CD4-positive, CD25-positive, alpha-beta regulatory T cell (primary cell): ENCODE results near the gene COG5. TPM values are rescaled to one million over a fixed set of nuclear protein-coding genes. Genes with fewer than 3 reads are reported as not detected.
A peak's percentile ranks its signal among the peaks of the same experiment; 100 is the strongest.

ENCODE experiments used
- ATAC-seq, 2 donors: fragments of 150-1000 bp; cut with Tn5 transposase; one replicate each; pipeline ENCODE4 v1.10.0; 2021; ENCODE audit warnings: low read depth in 2 of 2, moderate number of reproducible peaks in 2 of 2, moderate library complexity in 1 of 2
- DNase-seq, 3 donors: peaks; one replicate each; pipeline versions ENCODE4 v3.0.0 to v3.0.0-alpha.2; 2012 to 2022; ENCODE audit warnings: mixed read lengths in 1 of 3
- H3K27ac ChIP-seq: one replicate; pipeline ENCODE4 v1.7.0; 2013; ENCODE audit warnings: mild to moderate bottlenecking, low read length; ENCODE audit not compliant: insufficient read depth, poor library complexity, severe bottlenecking
- H3K27me3 ChIP-seq: one replicate; pipeline ENCODE4 v1.7.0; 2013; ENCODE audit warnings: low read length; ENCODE audit not compliant: control insufficient read depth, insufficient read depth
- H3K36me3 ChIP-seq: one replicate; pipeline ENCODE4 v1.7.0; 2013; ENCODE audit warnings: mild to moderate bottlenecking, low read length, moderate library complexity; ENCODE audit not compliant: control insufficient read depth, insufficient read depth
- H3K4me1 ChIP-seq: 2 replicates; pipeline ENCODE4 v1.7.0; 2013; ENCODE audit warnings: mild to moderate bottlenecking, low read length; ENCODE audit not compliant: insufficient read depth, control insufficient read depth, poor library complexity, severe bottlenecking
- H3K4me3 ChIP-seq: one replicate; pipeline ENCODE4 v1.7.0; 2013; ENCODE audit warnings: low read depth, mild to moderate bottlenecking, low read length, moderate library complexity
- H3K9me3 ChIP-seq, 2 experiments: 1 replicate in 1 of 2; 2 replicates in 1 of 2; pipeline ENCODE4 v1.7.0; 2013; ENCODE audit warnings: low read length in 2 of 2, mild to moderate bottlenecking in 1 of 2, moderate library complexity in 1 of 2; ENCODE audit not compliant: control insufficient read depth in 2 of 2
- H3K27ac Mint-ChIP-seq, 3 donors: one replicate each; pipeline ENCODE4 v1.8.0; 2020 to 2022; ENCODE audit warnings: mild to moderate bottlenecking in 3 of 3, mixed read lengths in 3 of 3, moderate library complexity in 2 of 3
- H3K27me3 Mint-ChIP-seq: one replicate; pipeline ENCODE4 v1.8.0; 2022; ENCODE audit warnings: mild to moderate bottlenecking, mixed read lengths
- H3K36me3 Mint-ChIP-seq: one replicate; pipeline ENCODE4 v1.8.0; 2020; ENCODE audit warnings: mixed read lengths
- H3K4me1 Mint-ChIP-seq, 4 donors: one replicate each; pipeline ENCODE4 v1.8.0; 2020 to 2022; ENCODE audit warnings: mixed read lengths in 4 of 4, mild to moderate bottlenecking in 1 of 4
- H3K4me3 Mint-ChIP-seq, 4 donors: one replicate each; pipeline ENCODE4 v1.8.0; 2020 to 2022; ENCODE audit warnings: mild to moderate bottlenecking in 4 of 4, mixed read lengths in 4 of 4, moderate library complexity in 3 of 4
- H3K9me3 Mint-ChIP-seq, 7 donors: one replicate each; pipeline ENCODE4 v1.8.0; 2020 to 2022; ENCODE audit warnings: mixed read lengths in 7 of 7, mild to moderate bottlenecking in 3 of 7, moderate library complexity in 2 of 7
- polyA plus RNA-seq, 4 donors: library from polyadenylated mRNA; unstranded; fragments of 300-500 nt; fragmentation: Illumina TruSeq; gene quantifications; one replicate each; pipeline ENCODE4 v1.2.3, GENCODE V29; 2021
- total RNA-seq: library from RNA; stranded (reverse); gene quantifications from one replicate; pipeline ENCODE4 v1.2.3, GENCODE V29; 2022

The COG5 gene
- total and polyA plus RNA-seq, 5 donors from 2014 or later = 23.2 to 68.2 (median 34.5) TPM

GRCh38 chr7:107396990-107397389 is 166.7 kb downstream of the COG5 start:
- no peak overlapping the region for H3K4me3 Mint-ChIP-seq

GRCh38 chr7:107396081-107396480 is 167.6 kb downstream of the COG5 start:
- no peaks in the 10 kb centered on the region for H3K27me3 Mint-ChIP-seq
- no peak overlapping the region for H3K4me3 ChIP-seq
- peaks cover 0 to 7% (median 2%) of the 10 kb centered on the region in 4 donors for H3K4me1 Mint-ChIP-seq
- no peaks in the 10 kb centered on the region for H3K9me3 ChIP-seq
- ATAC-seq (no peak), DNase-seq (no peak)
- H3K36me3 Mint-ChIP-seq = peaks cover 22% of the 10 kb centered on the region
- no peak overlapping the region for H3K27ac ChIP-seq
- peaks cover 0 to 2% (median 0%) of the 10 kb centered on the region in 7 donors for H3K9me3 Mint-ChIP-seq
- no peaks in the 10 kb centered on the region for H3K27me3 ChIP-seq
- H3K4me3 Mint-ChIP-seq = no peak overlapping the region
- H3K4me1 ChIP-seq = no peaks in the 10 kb centered on the region
- H3K27ac Mint-ChIP-seq = no peak overlapping the region
- peaks cover 7% of the 10 kb centered on the region for H3K36me3 ChIP-seq

More at GRCh38 chr7:107396990-107397389, 166.7 kb downstream of the COG5 start:
- H3K36me3 ChIP-seq = peaks cover 7% of the 10 kb centered on the region
- Mint-ChIP-seq H3K9me3 (peaks cover 0 to 2% (median 0%) of the 10 kb centered on the region in 7 donors), H3K4me1 (peaks cover 0 to 8% (median 3%) of the 10 kb centered on the region in 4 donors), H3K27me3 (no peaks in the 10 kb centered on the region), H3K27ac (no peak overlapping the region), H3K36me3 (peaks cover 21% of the 10 kb centered on the region)
- H3K27me3 ChIP-seq = no peaks in the 10 kb centered on the region
- DNase-seq (no peak), ATAC-seq (no peak)
- H3K27ac ChIP-seq = no peak overlapping the region
- no peak overlapping the region for H3K4me3 ChIP-seq
- H3K4me1 ChIP-seq = no peaks in the 10 kb centered on the region
- H3K9me3 ChIP-seq = no peaks in the 10 kb centered on the region

GRCh38 chr7:107394831-107395230 is 168.9 kb downstream of the COG5 start:
- Mint-ChIP-seq H3K4me1 (peaks cover 0 to 7% (median 2%) of the 10 kb centered on the region in 4 donors), H3K27ac (no peak overlapping the region), H3K9me3 (peaks cover 0 to 2% (median 0%) of the 10 kb centered on the region in 7 donors), H3K36me3 (peaks cover 22% of the 10 kb centered on the region), H3K4me3 (no peak overlapping the region), H3K27me3 (no peaks in the 10 kb centered on the region)
- Histone ChIP-seq H3K4me1 (no peaks in the 10 kb centered on the region), H3K36me3 (peaks cover 10% of the 10 kb centered on the region), H3K27me3 (no peaks in the 10 kb centered on the region), H3K9me3 (no peaks in the 10 kb centered on the region), H3K27ac (no peak overlapping the region), H3K4me3 (no peak overlapping the region)
- ATAC-seq (no peak), DNase-seq (no peak)

- H3K36me3 Mint-ChIP-seq = peaks cover 19% of the 10 kb centered on the region
These were observed 169.4 kb downstream of the COG5 start for GRCh38 chr7:107394276-107394675.

GRCh38 chr7:107392830-107393229 is 170.9 kb downstream of the COG5 start:
- ATAC-seq = no peak
- no peak overlapping the region for H3K4me3 Mint-ChIP-seq
- no peaks in the 10 kb centered on the region for H3K9me3 ChIP-seq
- H3K36me3 ChIP-seq = peaks cover 6% of the 10 kb centered on the region
- H3K4me3 ChIP-seq = no peak overlapping the region
- no peaks in the 10 kb centered on the region for H3K4me1 ChIP-seq
- H3K36me3 Mint-ChIP-seq = peaks cover 13% of the 10 kb centered on the region
- DNase-seq = no peak
- peaks cover 0 to 8% (median 2%) of the 10 kb centered on the region in 4 donors for H3K4me1 Mint-ChIP-seq
- H3K9me3 Mint-ChIP-seq = no peaks in the 10 kb centered on the region
- no peak overlapping the region for H3K27ac Mint-ChIP-seq
- H3K27ac ChIP-seq = no peak overlapping the region
- H3K27me3 ChIP-seq = no peaks in the 10 kb centered on the region
- no peaks in the 10 kb centered on the region for H3K27me3 Mint-ChIP-seq

More at GRCh38 chr7:107394276-107394675, 169.4 kb downstream of the COG5 start:
- H3K27me3 Mint-ChIP-seq = no peaks in the 10 kb centered on the region
- Histone ChIP-seq H3K27ac (no peak overlapping the region), H3K4me1 (no peaks in the 10 kb centered on the region), H3K36me3 (peaks cover 10% of the 10 kb centered on the region), H3K27me3 (no peaks in the 10 kb centered on the region), H3K4me3 (no peak overlapping the region), H3K9me3 (no peaks in the 10 kb centered on the region)
- peaks cover 0 to 4% (median 2%) of the 10 kb centered on the region in 4 donors for H3K4me1 Mint-ChIP-seq
- DNase-seq = no peak
- H3K9me3 Mint-ChIP-seq = peaks cover 0 to under 1% (median 0%) of the 10 kb centered on the region in 7 donors
- no peak for ATAC-seq
- no peak overlapping the region for H3K4me3 Mint-ChIP-seq
- no peak overlapping the region for H3K27ac Mint-ChIP-seq

- H3K4me3 Mint-ChIP-seq = no peak overlapping the region
- H3K27ac ChIP-seq = no peak overlapping the region
- H3K9me3 ChIP-seq = no peaks in the 10 kb centered on the region
- H3K4me1 Mint-ChIP-seq = peaks cover 0 to 10% (median 1%) of the 10 kb centered on the region in 4 donors
- H3K27ac Mint-ChIP-seq = peak overlapping the region in 1 of 3 donors; percentile 62
- no peaks in the 10 kb centered on the region for H3K4me1 ChIP-seq
- peaks cover 6% of the 10 kb centered on the region for H3K36me3 ChIP-seq
- H3K9me3 Mint-ChIP-seq = no peaks in the 10 kb centered on the region
- no peaks in the 10 kb centered on the region for H3K27me3 Mint-ChIP-seq
- no peaks in the 10 kb centered on the region for H3K27me3 ChIP-seq
- DNase-seq (no peak), ATAC-seq (no peak)
- peaks cover 13% of the 10 kb centered on the region for H3K36me3 Mint-ChIP-seq
- H3K4me3 ChIP-seq = no peak overlapping the region
These were observed 172.8 kb downstream of the COG5 start for GRCh38 chr7:107390916-107391315.

- no peak overlapping the region for H3K4me3 Mint-ChIP-seq
- no peaks in the 10 kb centered on the region for H3K9me3 ChIP-seq
- H3K36me3 ChIP-seq = peaks cover 3% of the 10 kb centered on the region
- no peaks in the 10 kb centered on the region for H3K4me1 ChIP-seq
- H3K27me3 ChIP-seq = no peaks in the 10 kb centered on the region
- H3K27me3 Mint-ChIP-seq = no peaks in the 10 kb centered on the region
- peaks cover 0 to 10% (median 5%) of the 10 kb centered on the region in 4 donors for H3K4me1 Mint-ChIP-seq
- no peak overlapping the region for H3K27ac ChIP-seq
- H3K27ac Mint-ChIP-seq = no peak overlapping the region
- no peak overlapping the region for H3K4me3 ChIP-seq
- DNase-seq = no peak
- no peaks in the 10 kb centered on the region for H3K9me3 Mint-ChIP-seq
- H3K36me3 Mint-ChIP-seq = peaks cover 10% of the 10 kb centered on the region
- no peak for ATAC-seq
These were observed 175.1 kb downstream of the COG5 start for GRCh38 chr7:107388604-107389003.

GRCh38 chr7:107387573-107388219 is 176.0 kb downstream of the COG5 start:
- H3K9me3 Mint-ChIP-seq = no peaks in the 10 kb centered on the region
- no peak overlapping the region for H3K27ac ChIP-seq
- peaks cover 3% of the 10 kb centered on the region for H3K36me3 ChIP-seq
- no peak overlapping the region for H3K4me3 Mint-ChIP-seq
- no peak overlapping the region for H3K4me3 ChIP-seq
- no peaks in the 10 kb centered on the region for H3K4me1 ChIP-seq
- ATAC-seq (no peak), DNase-seq (no peak)
- peaks cover 10% of the 10 kb centered on the region for H3K36me3 Mint-ChIP-seq
- peaks cover 0 to 10% (median 6%) of the 10 kb centered on the region in 4 donors for H3K4me1 Mint-ChIP-seq
- H3K27ac Mint-ChIP-seq = no peak overlapping the region
- no peaks in the 10 kb centered on the region for H3K9me3 ChIP-seq
- H3K27me3 Mint-ChIP-seq = no peaks in the 10 kb centered on the region
- no peaks in the 10 kb centered on the region for H3K27me3 ChIP-seq
